ENCODE measurements around the gene HYCC2. TPM values are rescaled to one million over a fixed set of nuclear protein-coding genes. Genes with fewer than 3 reads are reported as not detected.
"Not testable (repeated sequence)": the region's sequence is repeated elsewhere in the genome, so short reads cannot be mapped to it uniquely, and the experiment has no call there.

Gene HYCC2
- polyA plus RNA-seq, 1 experiment, result 3.0 TPM

DNA sequence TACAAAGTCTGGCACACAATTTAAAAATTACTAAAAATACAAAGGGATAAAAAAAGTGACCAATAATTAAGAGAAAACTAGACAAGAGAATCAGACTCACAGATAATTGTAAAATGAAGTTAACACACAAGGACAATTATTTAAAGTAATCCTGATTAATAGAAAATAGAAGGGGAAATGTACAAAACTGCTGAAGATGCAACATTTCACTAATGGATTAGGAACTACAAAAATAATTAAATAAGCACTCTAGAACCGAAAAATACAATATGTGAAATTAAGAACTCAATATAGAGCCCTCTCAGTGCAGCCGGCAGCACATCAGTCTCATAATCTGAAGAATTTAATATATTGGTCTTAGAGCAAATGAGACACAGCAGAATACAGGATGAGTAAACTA is 24.6 kb downstream of the HYCC2 start:
- TF ChIP-seq, protein P1, sequence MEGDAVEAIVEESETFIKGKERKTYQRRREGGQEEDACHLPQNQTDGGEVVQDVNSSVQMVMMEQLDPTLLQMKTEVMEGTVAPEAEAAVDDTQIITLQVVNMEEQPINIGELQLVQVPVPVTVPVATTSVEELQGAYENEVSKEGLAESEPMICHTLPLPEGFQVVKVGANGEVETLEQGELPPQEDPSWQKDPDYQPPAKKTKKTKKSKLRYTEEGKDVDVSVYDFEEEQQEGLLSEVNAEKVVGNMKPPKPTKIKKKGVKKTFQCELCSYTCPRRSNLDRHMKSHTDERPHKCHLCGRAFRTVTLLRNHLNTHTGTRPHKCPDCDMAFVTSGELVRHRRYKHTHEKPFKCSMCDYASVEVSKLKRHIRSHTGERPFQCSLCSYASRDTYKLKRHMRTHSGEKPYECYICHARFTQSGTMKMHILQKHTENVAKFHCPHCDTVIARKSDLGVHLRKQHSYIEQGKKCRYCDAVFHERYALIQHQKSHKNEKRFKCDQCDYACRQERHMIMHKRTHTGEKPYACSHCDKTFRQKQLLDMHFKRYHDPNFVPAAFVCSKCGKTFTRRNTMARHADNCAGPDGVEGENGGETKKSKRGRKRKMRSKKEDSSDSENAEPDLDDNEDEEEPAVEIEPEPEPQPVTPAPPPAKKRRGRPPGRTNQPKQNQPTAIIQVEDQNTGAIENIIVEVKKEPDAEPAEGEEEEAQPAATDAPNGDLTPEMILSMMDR (IDR thresholded peaks at IDR 0.05; ENCODE audit: insufficient read depth, low read depth, low read length), result no peak
- no peaks in the 10 kb centered on the region for H3K27me3 ChIP-seq (ENCODE audit: control insufficient read depth, insufficient read depth, low read length)
- no peak for DNase-seq (ENCODE audit: low read depth)
- ChIA-PET POLR2A (no interaction called here), CTCF (no interaction called here)
- H3K36me3 ChIP-seq (ENCODE audit: control insufficient read depth, insufficient read depth, low read length), result no peaks in the 10 kb centered on the region
- no peak overlapping the region for H3K4me3 ChIP-seq (ENCODE audit: low read depth, low read length)

DNA sequence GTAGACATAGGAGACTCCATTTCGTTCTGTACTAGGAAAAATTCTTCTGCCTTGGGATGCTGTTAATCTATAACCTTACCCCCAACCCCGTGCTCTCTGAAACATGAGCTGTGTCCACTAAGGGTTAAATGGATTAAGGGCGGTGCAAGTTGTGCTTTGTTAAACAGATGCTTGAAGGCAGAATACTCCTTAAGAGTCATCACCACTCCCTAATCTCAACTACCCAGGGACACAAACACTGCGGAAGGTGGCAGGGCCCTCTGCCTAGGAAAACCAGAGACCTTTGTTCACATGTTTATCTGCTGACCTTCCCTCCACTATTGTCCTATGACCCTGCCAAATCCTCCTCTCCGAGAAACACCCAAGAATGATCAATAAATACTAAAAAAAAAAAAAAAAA is 28.4 kb downstream of the HYCC2 start:
- CTCF ChIA-PET; POLR2A ChIA-PET; H3K36me3 ChIP-seq (ENCODE audit: control insufficient read depth, insufficient read depth, low read length); DNase-seq (ENCODE audit: low read depth); H3K27me3 ChIP-seq (ENCODE audit: control insufficient read depth, insufficient read depth, low read length); H3K4me3 ChIP-seq (ENCODE audit: low read depth, low read length): not testable (repeated sequence)

DNA sequence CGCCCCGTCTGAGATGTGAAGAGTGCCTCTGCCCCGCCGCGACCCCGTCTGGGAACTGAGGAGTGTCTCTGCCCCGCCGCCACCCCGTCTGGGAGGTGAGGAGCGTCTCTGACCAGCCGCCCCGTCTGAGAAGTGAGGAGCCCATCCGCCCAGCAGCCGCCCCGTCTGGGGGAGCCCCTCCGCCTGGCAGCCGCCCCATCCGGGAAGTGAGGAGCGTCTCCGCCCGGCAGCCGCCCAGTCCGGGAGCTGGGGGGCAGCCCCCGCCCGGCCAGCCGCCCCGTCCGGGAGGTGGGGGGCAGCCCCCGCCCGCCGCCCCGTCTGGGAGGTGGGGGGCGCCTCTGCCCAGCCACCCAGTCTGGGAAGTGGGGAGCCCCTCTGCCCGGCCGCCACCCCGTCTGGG is 29.0 kb downstream of the HYCC2 start:
- H3K4me3 ChIP-seq (ENCODE audit: low read depth, low read length); H3K36me3 ChIP-seq (ENCODE audit: control insufficient read depth, insufficient read depth, low read length); POLR2A ChIA-PET; DNase-seq (ENCODE audit: low read depth); CTCF ChIA-PET; H3K27me3 ChIP-seq (ENCODE audit: control insufficient read depth, insufficient read depth, low read length): not testable (repeated sequence)

DNA sequence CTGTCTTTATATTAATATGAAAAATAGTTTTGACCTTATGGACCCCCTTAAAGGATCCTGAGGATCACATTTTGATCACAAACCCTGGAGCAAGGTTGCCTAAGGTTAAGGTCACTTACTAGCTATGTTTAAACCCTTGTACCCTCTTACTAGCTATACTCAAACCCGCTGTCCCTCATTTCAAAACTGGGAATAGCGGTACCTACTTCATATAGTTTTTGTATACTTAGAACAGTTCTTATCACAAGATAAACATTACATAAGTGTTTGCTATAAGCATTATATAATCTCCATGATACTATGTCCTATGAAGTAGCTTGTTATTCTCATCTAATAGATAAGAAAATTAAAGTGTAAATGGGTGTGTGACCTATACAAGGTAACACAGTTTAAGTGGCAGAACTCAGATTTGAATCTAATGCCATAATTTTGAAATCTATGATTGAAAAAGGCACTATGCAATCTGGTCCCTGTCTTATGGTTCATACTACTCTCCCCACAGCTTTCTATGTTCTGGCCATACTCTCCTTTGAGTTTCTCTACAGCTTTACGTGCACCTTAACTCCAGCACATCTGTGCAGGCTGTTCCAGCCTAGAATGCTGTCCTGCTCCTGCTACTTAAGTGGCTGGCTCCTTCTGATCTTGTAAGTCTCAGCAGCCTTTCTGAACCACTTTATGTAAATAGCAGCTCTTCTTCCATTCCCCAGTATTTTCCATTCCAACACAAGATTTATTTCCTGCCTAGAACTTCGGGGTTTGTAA is 30.4 kb downstream of the HYCC2 start:
- TF ChIP-seq, protein P1 (IDR thresholded peaks at IDR 0.05; ENCODE audit: insufficient read depth, low read depth, low read length), result no peak
- Histone ChIP-seq H3K36me3 (ENCODE audit: control insufficient read depth, insufficient read depth, low read length) (no peaks in the 10 kb centered on the region), H3K27me3 (ENCODE audit: control insufficient read depth, insufficient read depth, low read length) (no peaks in the 10 kb centered on the region), H3K4me3 (ENCODE audit: low read depth, low read length) (no peak overlapping the region)
- ChIA-PET CTCF (no interaction called here), POLR2A (no interaction called here)
- DNase-seq (ENCODE audit: low read depth), result no peak

DNA sequence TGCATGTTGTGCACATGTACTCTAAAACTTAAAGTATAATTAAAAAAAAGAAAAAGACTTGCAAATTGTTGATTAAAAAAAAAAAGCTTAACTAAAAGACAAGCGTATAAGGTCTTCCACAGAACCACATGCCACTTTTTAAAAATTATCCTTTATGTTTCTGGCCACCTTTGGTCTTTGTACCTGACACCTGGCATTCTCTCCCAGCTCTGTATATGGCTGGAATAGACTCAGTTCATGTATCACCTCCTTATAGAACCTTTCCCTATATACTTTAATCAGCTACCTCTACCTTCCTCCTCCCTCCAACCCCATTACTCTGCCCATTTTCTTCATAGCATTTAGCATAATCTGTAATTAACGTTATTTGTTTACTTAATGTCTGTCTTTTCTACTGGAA is 32.6 kb downstream of the HYCC2 start:
- POLR2A ChIA-PET, result no interaction called here
- Histone ChIP-seq H3K27me3 (ENCODE audit: control insufficient read depth, insufficient read depth, low read length) (no peaks in the 10 kb centered on the region), H3K4me3 (ENCODE audit: low read depth, low read length) (no peak overlapping the region), H3K36me3 (ENCODE audit: control insufficient read depth, insufficient read depth, low read length) (no peaks in the 10 kb centered on the region)
- TF ChIP-seq, protein P1 (IDR thresholded peaks at IDR 0.05; ENCODE audit: insufficient read depth, low read depth, low read length), result no peak
- DNase-seq (ENCODE audit: low read depth), result no peak
- CTCF ChIA-PET, result no interaction called here

DNA sequence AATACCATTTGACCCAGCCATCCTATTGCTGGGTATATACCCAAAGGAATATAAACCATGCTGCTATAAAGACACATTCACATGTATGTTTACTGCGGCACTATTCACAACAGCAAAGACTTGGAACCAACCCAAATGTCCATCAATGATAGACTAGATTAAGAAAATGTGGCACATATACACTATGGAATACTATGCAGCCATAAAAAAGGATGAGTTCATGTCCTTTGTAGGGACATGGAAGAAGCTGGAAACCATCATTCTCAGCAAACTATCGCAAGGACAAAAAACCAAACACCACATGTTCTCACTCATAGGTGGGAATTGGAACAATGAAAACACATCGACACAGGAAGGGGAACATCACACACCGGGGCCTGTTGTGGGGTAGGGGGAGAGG is 33.1 kb downstream of the HYCC2 start:
- H3K36me3 ChIP-seq (ENCODE audit: control insufficient read depth, insufficient read depth, low read length); H3K4me3 ChIP-seq (ENCODE audit: low read depth, low read length); CTCF ChIA-PET; H3K27me3 ChIP-seq (ENCODE audit: control insufficient read depth, insufficient read depth, low read length); POLR2A ChIA-PET; DNase-seq (ENCODE audit: low read depth): not testable (repeated sequence)

DNA sequence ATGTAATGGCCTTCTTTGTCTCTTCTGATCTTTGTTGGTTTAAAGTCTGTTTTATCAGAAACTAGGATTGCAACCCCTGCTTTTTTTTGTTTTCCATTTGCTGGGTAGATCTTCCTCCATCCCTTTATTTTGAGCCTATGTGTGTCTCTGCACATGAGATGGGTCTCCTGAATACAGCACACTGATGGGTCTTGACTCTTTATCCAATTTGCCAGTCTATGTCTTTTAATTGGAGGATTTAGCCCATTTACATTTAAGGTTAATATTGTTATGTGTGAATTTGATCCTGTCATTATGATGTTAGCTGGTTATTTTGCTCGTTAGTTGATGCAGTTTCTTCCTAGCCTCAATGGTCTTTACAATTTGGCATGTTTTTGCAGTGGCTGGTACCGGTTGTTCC is 37.1 kb downstream of the HYCC2 start:
- H3K4me3 ChIP-seq (ENCODE audit: low read depth, low read length); DNase-seq (ENCODE audit: low read depth); POLR2A ChIA-PET; H3K27me3 ChIP-seq (ENCODE audit: control insufficient read depth, insufficient read depth, low read length); H3K36me3 ChIP-seq (ENCODE audit: control insufficient read depth, insufficient read depth, low read length): not testable (repeated sequence)
- CTCF ChIA-PET, result interaction anchor here (0.6 kb wide), 1 partner anchor 98 kb away, joined by 5 read pairs; no protein-coding TSS in a partner anchor

Measured in BJ (cell line).